UCSD-AML1 (cell line): ENCODE data around the gene HIVEP3.

Source experiments
- DNase-seq: peaks from one replicate; lab custom pipeline; 2025; ENCODE audit not compliant: unreplicated experiment; lab: John Stamatoyannopoulos, UW

Gene HIVEP3

GRCh38 chr1:41589395-41589794 is 329.3 kb downstream of the HIVEP3 start:
- DNase-seq, result no peak

- no peak for DNase-seq
Observed at GRCh38 chr1:41588334-41588875, 330.3 kb downstream of the HIVEP3 start.

GRCh38 chr1:41587791-41588190 is 330.9 kb downstream of the HIVEP3 start:
- DNase-seq, result no peak

GRCh38 chr1:41586230-41586629 is 332.5 kb downstream of the HIVEP3 start:
- DNase-seq, result no peak

GRCh38 chr1:41583658-41584547 is 334.8 kb downstream of the HIVEP3 start:
- no peak for DNase-seq

GRCh38 chr1:41582851-41583657 is 335.7 kb downstream of the HIVEP3 start:
- DNase-seq, result no peak

- no peak for DNase-seq
Observed at GRCh38 chr1:41582351-41582750, 336.4 kb downstream of the HIVEP3 start.

GRCh38 chr1:41582004-41582325 is 336.8 kb downstream of the HIVEP3 start:
- no peak for DNase-seq

GRCh38 chr1:41581216-41582003 is 337.3 kb downstream of the HIVEP3 start:
- DNase-seq, result no peak

- DNase-seq, result peak; percentile 64
Observed at GRCh38 chr1:41580520-41581172, 338.1 kb downstream of the HIVEP3 start.

GRCh38 chr1:41580021-41580420 is 338.7 kb downstream of the HIVEP3 start:
- DNase-seq, result no peak

GRCh38 chr1:41578712-41579335 is 339.9 kb downstream of the HIVEP3 start:
- DNase-seq, result no peak

GRCh38 chr1:41576620-41577019 is 342.1 kb downstream of the HIVEP3 start:
- DNase-seq, result no peak

GRCh38 chr1:41576206-41576605 is 342.5 kb downstream of the HIVEP3 start:
- no peak for DNase-seq

GRCh38 chr1:41574842-41575241 is 343.9 kb downstream of the HIVEP3 start:
- no peak for DNase-seq

- DNase-seq, result peak; percentile 82
Observed at GRCh38 chr1:41573785-41574713, 344.7 kb downstream of the HIVEP3 start.

GRCh38 chr1:41573194-41573593 is 345.5 kb downstream of the HIVEP3 start:
- DNase-seq, result no peak

- DNase-seq, result no peak
Observed at GRCh38 chr1:41572224-41572623, 346.5 kb downstream of the HIVEP3 start.

GRCh38 chr1:41571041-41571440 is 347.7 kb downstream of the HIVEP3 start:
- DNase-seq, result no peak
